Suppressor macrophage (primary cell): Measurements from ENCODE around the gene PIP4K2B.

Experiments
- DNase-seq, 4 experiments: peaks; one replicate each; pipeline ENCODE4 v3.0.0-alpha.2; 2020 to 2022

Gene PIP4K2B

DNA sequence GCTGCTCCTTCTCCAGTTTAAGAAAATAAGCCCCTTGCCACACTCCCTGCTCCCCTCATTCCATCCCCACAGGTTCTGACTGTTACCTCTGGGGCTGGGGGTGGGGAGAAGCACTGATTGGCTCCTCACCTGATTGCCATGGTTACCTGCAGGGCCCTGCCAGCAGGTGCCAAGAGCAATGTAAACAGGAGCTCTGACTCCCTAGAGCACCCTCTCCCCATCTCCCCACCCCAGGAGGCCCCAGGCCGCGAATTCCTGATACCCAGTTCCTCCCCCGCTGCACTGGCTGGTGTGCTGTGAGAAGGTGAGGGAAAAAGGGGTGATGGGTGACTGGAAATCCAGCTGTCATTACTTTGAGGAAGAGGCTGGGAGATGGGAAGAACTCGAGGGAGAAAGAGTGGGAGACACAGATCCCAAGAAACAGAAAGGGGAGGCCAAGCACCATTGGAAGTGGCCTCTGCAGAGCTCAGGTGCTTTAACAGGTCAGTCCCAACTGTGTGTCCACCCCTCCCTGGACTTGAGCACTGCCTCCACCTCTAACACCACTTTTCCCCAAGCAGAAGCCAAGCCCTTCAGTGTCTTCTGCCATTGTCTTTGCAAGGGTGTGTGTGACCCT lies 55.7 kb downstream of the PIP4K2B start:
- DNase-seq, result no peak

- DNase-seq, result peak in 1 of 4 experiments; percentile 14
Measured at GRCh38 chr17:38742411-38743308, 56.7 kb downstream of the PIP4K2B start.

- no peak for DNase-seq
Measured at GRCh38 chr17:38741921-38742410, 57.4 kb downstream of the PIP4K2B start.

- no peak for DNase-seq
Measured at GRCh38 chr17:38741461-38741860, 57.9 kb downstream of the PIP4K2B start.

DNA sequence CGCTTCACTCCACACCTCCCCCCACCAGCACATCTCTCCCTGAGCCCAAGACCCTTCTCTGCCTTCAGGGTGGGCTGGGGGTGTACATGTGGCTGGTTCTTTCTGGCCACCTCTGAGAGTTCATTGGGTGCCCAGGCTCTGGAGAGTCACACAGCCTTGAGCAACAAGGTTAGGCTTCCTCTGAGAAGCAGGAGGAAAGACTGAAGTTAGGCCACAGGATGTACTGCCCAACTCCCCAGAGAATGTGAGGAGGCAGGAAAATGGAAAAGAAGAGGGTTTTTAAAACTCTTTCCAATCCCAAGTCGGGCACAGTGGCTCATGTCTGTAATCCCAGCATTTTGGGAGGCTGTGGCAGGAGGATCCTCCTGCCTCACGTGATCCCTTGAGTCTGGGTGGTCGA lies 58.5 kb downstream of the PIP4K2B start:
- no peak for DNase-seq

- no peak for DNase-seq
Measured at GRCh38 chr17:38740044-38740443, 59.3 kb downstream of the PIP4K2B start.

- DNase-seq, result no peak
Measured at GRCh38 chr17:38739305-38739704, 60.1 kb downstream of the PIP4K2B start.

- no peak for DNase-seq
Measured at GRCh38 chr17:38738686-38739085, 60.7 kb downstream of the PIP4K2B start.

- no peak for DNase-seq
Measured at GRCh38 chr17:38738007-38738662, 61.2 kb downstream of the PIP4K2B start.

- peak; percentile 48 to 75 (median 64) for DNase-seq
Measured at GRCh38 chr17:38735161-38735997, 64.0 kb downstream of the PIP4K2B start.

DNA sequence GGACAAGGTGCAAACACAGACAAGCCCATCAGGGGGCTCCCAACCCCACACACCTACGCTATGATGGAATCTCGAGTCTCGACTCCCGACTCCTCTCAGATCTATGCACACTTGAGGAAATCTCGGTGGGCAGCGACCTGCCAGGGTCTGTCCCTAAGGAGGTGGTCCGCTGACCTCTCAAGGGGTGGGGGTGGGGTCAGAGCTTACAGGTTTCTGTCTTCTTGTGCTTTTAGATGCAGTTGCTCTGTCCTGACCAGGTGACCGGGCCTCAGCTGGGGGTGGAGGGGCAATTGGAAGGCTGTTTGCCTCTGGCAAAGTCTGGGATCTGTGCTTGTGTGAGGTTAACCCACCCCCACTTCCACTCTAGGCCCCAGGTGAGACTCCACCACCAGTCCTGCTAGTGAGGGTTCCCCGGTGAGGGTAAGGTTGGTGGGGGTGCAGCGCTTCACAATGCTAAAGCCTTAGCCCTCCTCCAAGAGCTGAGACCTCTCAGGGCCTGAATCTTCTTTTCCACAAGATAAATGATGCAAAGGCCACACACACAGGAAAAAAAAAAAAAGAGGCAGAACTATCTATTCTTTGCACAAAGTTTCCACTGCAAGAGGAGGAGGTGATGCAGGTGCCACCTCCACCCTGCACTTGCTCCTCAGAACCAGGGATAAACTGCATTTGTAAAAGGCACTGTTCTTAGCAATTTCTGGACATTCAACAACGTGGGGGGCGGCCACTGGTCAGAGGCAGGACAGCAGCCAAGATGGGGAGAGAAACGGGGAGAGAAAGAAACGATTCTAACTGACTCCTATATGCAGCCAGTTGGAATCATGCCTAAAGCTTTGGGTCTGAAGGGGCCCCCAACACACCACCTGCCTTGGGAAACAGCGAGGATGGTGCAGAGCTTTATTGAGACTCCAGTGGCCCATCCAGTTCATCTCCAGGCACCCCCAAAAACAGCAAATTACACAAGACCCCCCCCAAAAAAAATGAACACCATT lies 65.1 kb downstream of the PIP4K2B start:
- no peak for DNase-seq

- no peak for DNase-seq
Measured at GRCh38 chr17:38733282-38733981, 65.9 kb downstream of the PIP4K2B start.

DNA sequence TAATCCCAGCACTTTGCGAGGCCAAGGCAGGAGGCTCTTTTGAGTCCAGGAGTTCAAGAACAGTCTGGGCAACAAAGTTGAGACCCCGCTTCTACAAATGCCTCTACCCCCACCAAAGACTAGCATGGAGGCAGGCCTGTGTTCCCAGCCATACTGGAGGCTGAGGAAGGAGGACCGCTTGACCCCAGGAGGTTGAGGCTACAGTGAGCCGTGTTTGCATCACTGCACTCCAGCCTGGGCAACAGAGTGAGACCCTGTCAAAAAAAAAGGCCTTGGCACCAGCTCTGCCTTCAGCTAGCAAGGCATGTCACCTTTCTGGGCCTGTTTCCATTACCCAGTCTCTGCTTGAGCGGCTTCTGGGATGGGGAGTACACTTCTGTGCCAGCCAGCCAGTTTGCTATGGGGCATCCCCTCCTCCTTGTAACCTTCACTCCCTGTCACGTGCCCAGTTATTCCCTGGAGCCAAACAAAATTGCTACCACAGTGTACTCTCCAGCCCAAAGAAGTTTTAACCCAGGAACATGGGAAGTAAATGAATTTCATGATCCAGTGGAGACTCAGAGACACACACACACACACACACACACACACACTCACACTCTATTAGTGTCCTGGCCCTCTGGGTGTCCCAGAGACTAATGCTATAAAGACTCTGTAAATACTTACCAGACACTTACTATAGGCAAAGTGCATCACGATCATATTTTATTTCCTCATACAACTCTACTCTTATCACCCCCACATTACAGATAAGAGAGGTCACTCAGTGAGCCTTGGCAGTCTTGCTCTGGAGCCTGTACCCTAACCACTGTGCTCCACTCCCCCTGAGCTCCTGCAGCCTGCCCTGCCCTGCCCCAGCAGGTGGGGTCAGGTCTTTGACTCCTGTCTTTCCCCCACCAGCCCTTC lies 66.7 kb downstream of the PIP4K2B start:
- no peak for DNase-seq

- peak; percentile 41 to 71 (median 60) for DNase-seq
Measured at GRCh38 chr17:38731526-38732294, 67.6 kb downstream of the PIP4K2B start.

- peak in 3 of 4 experiments; percentile 32 to 43 (median 43) for DNase-seq
Measured at GRCh38 chr17:38730526-38731379, 68.6 kb downstream of the PIP4K2B start.

GRCh38 chr17:38729886-38730525 lies 69.3 kb downstream of the PIP4K2B start, which contains the start of gene CISD3:
CISD3 (plus strand) TSS chr17:38730341; CDS start chr17:38730359, 18 bp downstream.
- peak; percentile 86 to 96 (median 91) for DNase-seq
